ENCODE data around the gene RNU6-1.

The RNU6-1 gene

DNA sequence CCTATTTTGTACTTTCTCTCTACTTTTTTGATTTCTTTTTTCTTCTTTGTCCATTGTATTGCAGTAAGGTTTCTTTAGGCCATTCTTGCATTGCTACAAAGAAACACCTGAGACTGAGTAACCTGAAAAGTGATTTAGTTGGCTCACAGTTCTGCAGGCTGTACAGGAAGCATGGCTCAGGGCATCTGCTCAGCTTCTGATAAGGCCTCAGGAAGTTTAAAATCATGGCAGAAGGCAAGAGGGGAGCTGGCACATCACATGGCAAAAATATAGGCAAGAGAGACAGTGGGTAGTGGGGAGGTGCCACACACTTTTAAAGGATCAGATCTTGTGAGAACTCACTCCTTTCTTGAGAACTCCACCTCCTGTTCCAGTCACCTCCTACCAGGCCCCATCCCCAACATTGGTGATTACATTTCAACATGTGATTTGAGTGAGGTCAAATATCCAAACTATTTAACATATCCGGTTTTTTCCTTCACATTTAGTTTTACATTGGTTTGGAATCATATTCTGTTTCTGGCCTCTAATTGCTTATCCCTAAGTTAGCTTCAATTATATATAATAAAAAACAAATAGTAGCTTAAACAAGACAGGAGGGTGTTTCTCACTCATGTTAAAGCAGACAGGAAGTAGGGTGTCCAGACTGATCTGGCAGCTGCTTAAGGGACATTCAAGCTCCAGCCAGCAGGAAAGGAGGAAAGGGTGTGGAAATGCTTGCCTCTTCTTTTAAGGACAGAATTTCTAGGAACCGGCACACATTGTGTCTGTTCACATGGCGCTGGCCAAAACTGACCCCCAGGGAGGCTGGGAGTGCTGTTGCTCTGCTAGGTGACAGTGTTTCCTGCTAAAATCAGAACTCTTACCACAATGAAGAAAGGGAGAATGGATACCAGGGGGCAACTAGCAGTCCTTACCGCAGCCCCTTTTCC, 43.4 kb downstream of the RNU6-1 start:
- no peak for DNase-seq

DNA sequence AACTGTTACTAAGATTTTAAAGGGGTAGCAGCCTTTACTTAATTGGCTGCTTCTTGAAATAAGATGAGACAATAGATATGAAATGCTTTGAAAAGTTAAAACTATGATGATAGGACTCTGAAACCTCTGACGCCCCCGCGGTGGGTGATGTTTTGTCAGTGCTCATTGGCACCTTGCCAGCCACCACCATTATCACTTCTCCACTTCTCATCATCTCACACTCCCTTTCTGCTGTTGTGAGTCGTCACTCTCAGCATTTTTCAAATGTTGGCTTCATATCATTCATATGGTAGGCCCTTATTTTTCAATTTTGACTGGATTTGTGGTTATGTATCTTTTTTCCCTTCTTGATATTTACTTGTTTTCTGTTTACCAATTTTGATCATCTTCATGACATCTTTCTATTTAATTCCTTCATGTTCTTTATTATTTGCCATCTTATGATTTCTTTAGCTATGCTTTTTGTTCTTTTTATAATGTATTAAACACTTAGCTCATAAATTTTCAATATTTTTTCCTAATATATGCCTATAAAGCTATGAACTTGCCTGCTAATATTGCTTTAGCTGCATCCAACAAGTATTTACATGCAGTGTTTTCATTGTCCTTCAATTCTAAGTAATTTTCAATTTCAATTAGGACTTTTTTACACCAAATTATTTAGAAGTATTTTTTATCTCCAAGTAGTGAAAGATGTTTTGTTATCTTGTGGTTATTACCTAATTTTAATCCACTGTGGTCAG, 44.8 kb downstream of the RNU6-1 start:
- no peak for DNase-seq

DNA sequence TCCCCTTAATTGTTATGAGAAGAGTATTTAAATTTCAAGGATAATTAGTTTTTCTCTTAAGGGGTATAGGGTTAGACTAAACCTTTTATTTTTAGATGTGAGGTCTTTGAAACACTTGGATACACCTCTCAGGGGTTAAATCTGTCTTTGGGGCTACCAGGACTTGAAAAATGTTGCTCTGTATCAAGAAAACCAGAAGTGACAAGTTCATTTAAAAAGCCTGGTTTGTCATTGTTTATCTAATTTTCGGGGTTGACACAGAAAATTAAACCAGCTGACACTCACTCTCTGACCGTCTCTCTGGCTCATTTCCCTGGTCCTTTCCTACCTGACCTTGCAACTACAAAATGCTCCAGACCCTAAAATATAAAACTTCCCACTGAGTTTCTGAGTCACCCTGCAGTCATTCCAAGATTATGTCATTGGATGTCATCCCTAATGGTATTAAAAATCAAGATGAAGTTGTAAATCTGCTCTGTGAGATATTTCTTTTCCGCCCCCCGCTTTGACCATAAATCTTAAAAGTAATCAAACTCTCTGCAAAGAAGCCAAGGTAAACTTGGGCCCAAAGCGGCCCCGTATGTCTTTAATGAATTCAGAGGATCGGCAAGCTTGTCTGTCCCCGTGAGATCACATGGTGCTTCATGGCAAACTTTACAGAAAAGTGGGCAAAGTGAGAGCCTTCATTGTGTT, 47.4 kb downstream of the RNU6-1 start:
- no peak for DNase-seq

DNA sequence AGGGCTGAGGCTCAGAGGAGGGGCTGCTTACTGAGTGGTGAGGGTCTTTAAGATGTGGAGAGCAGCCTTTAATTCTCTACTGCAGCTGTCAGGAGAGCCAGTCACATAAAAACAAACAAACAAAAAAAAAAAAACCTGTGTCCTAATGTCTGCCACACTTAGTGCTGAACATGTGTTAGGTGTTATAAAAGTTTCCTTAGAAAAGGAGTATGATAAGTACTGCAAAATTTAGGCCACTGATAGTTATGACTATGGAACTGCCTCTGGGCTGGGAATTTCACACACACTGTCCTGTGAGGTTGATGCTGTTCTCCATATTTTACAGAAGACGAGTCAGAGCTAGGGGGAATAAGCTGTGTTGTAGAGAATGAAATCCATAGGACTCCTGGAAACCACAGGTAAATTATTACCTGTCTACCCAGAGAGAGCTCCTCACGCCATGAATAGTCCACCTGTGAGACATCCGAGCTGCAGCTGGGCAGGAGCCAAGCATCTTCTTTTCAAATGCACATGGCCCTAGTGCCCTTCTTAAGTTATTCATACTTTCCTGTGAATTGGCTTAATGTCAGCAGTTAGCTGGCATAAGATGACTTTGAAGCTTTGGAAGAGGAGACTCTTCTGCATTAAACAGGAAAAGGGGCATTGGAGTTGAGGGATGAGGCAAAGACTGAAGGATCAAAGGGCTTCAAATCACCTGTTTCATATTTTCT, 49.1 kb downstream of the RNU6-1 start:
- no peak for DNase-seq

Data from NCI-H510A treated with DMSO at 0.1 percent for 48 hours (cell line).